HCT116 (cell line): ENCODE measurements around the gene MKRN3. TPM values are rescaled to one million over a fixed set of nuclear protein-coding genes. Genes with fewer than 3 reads are reported as not detected.
A peak's percentile ranks its signal among the peaks of the same experiment; 100 is the strongest.

Experiments used
- ATAC-seq: fragments of 200-7000 bp; cut with Tn5 transposase; 2 replicates; pipeline ENCODE4 v1.9.1; 2020; ENCODE audit warnings: mild to moderate bottlenecking, moderate library complexity
- BruUV-seq: library from RNA; stranded (reverse); fragments of 400-500 nt; replicated peaks from 2 replicates; lab custom pipeline; 2021; lab: Mats Ljungman, UMichigan
- CTCF ChIA-PET: fragments of 300-600 bp; sonication (Branson Sonifier 250); formaldehyde crosslinking; loops from one replicate; lab custom pipeline; 2021; ENCODE audit warnings: antibody characterized with exemption; lab: Charles Lee
- POLR2A ChIA-PET: fragments of 300-600, 350-600 bp; sonication (Branson Sonifier 250); formaldehyde crosslinking; loops from one replicate; lab custom pipeline; 2021; ENCODE audit warnings: antibody characterized with exemption; lab: Charles Lee
- RAD21 ChIA-PET, 2 experiments: fragments of 300-600 bp; sonication (Branson Sonifier 250); formaldehyde crosslinking; loops; one replicate each; lab custom pipeline; 2023; ENCODE audit warnings: low total read pairs in 2 of 2; ENCODE audit not compliant: uncharacterized antibody in 2 of 2, unreplicated experiment in 2 of 2, low non-redundant PET in 1 of 2; lab: Charles Lee
- DNase-seq: peaks from one replicate; pipeline ENCODE4 v3.0.0-alpha.2; 2010; ENCODE audit warnings: low read depth, low spot score
- H2AFZ ChIP-seq: fragments of 200-600 bp; shearing (Covaris generic), sonication (generic); 2 replicates; pipeline ENCODE4 v1.6.1; 2017; ENCODE audit warnings: low read depth, mixed run types, mixed read lengths, antibody characterized with exemption, low read length; ENCODE audit not compliant: poor library complexity, severe bottlenecking
- H3K27ac ChIP-seq: 2 replicates; pipeline ENCODE4 v1.5.1; 2012; ENCODE audit warnings: low read depth, low read length
- H3K27me3 ChIP-seq: fragments of 200-600 bp; sonication (generic); 2 replicates; pipeline ENCODE4 v1.6.1; 2016; ENCODE audit warnings: mixed run types, low read length, mixed read lengths; ENCODE audit not compliant: insufficient read depth
- H3K36me3 ChIP-seq, 2 experiments: fragments of 200-500 bp in 1 of 2; fragments of 200-600 bp in 1 of 2; sonication (Bioruptor generic) in 1 of 2; sonication (generic) in 1 of 2; 2 replicates each; pipeline versions ENCODE4 v1.5.1 to v1.6.1; 2014 to 2016; ENCODE audit warnings: low read length in 2 of 2, inconsistent platforms in 1 of 2, mixed read lengths in 1 of 2, mixed run types in 1 of 2; ENCODE audit not compliant: insufficient read depth in 2 of 2, control insufficient read depth in 1 of 2
- H3K4me1 ChIP-seq, 2 experiments: fragments of 200-600 bp in 1 of 2; sonication (generic) in 1 of 2; 2 replicates each; pipeline versions ENCODE4 v1.5.1 to v1.6.1; 2012 to 2017; ENCODE audit warnings: low read length in 2 of 2, inconsistent platforms in 1 of 2, mild to moderate bottlenecking in 1 of 2, mixed read lengths in 1 of 2, mixed run types in 1 of 2, moderate library complexity in 1 of 2; ENCODE audit not compliant: insufficient read depth in 2 of 2, control insufficient read depth in 1 of 2
- H3K4me2 ChIP-seq: fragments of 200-600 bp; sonication (generic); 2 replicates; pipeline ENCODE4 v1.6.1; 2017; ENCODE audit warnings: mixed run types, low read length, mixed read lengths
- H3K4me3 ChIP-seq, 2 experiments: fragments of 200-600 bp in 1 of 2; sonication (generic) in 1 of 2; replicated peaks in 1 of 2; 2 replicates each; pipeline ENCODE4 v1.5.1; 2011 to 2016; ENCODE audit warnings: low read length in 2 of 2, control low read depth in 1 of 2, low read depth in 1 of 2, mild to moderate bottlenecking in 1 of 2, mixed read lengths in 1 of 2, mixed run types in 1 of 2
- H3K79me2 ChIP-seq: fragments of 200-600 bp; sonication (generic); 2 replicates; pipeline ENCODE4 v1.6.1; 2017; ENCODE audit warnings: mild to moderate bottlenecking, mixed run types, low read length, moderate library complexity, mixed read lengths; ENCODE audit not compliant: insufficient read depth
- H3K9ac ChIP-seq: fragments of 200-600 bp; sonication (generic); 2 replicates; pipeline ENCODE4 v1.6.1; 2016; ENCODE audit warnings: low read length, mixed read lengths
- H3K9me2 ChIP-seq: fragments of 200-600 bp; sonication (generic), shearing (Covaris generic); 2 replicates; pipeline ENCODE4 v1.6.1; 2017; ENCODE audit warnings: mixed run types, mild to moderate bottlenecking, moderate library complexity; ENCODE audit not compliant: insufficient read depth
- H3K9me3 ChIP-seq, 2 experiments: fragments of 200-500 bp in 1 of 2; fragments of 200-600 bp in 1 of 2; sonication (Bioruptor generic) in 1 of 2; sonication (generic) in 1 of 2; 2 replicates each; pipeline ENCODE4 v1.6.1; 2014 to 2017; ENCODE audit warnings: low read length in 2 of 2, mixed read lengths in 2 of 2, inconsistent platforms in 1 of 2, low read depth in 1 of 2, mild to moderate bottlenecking in 1 of 2, mixed run types in 1 of 2, moderate library complexity in 1 of 2; ENCODE audit not compliant: control insufficient read depth in 1 of 2, insufficient read depth in 1 of 2
- H4K20me1 ChIP-seq: fragments of 200-600 bp; sonication (generic), shearing (Covaris generic); 2 replicates; pipeline ENCODE4 v1.6.1; 2017; ENCODE audit warnings: mixed run types, mild to moderate bottlenecking, moderate library complexity; ENCODE audit not compliant: insufficient read depth
- CEBPB ChIP-seq: IDR thresholded peaks from 2 replicates; pipeline ENCODE4 v1.6.1; 2012; ENCODE audit warnings: low read depth
- EZH2 ChIP-seq: fragments of 200-600 bp; sonication (generic); IDR thresholded peaks from 2 replicates; pipeline ENCODE4 v1.6.1; 2017; ENCODE audit warnings: antibody characterized with exemption, mixed run types
- FOSL1 ChIP-seq: IDR thresholded peaks from 2 replicates; pipeline ENCODE4 v1.6.1; 2012; ENCODE audit warnings: low read depth
- POLR2A ChIP-seq: IDR thresholded peaks from 2 replicates; pipeline ENCODE4 v1.7.0; 2011; ENCODE audit warnings: borderline replicate concordance; ENCODE audit not compliant: insufficient read depth, insufficient read length; ENCODE audit errors: extremely low read depth
- POLR2AphosphoS5 ChIP-seq: IDR thresholded peaks from 2 replicates; pipeline ENCODE4 v1.6.1; 2011; ENCODE audit warnings: mild to moderate bottlenecking, low read depth, low read length, moderate library complexity
- SIN3A ChIP-seq: IDR thresholded peaks from 2 replicates; pipeline ENCODE4 v1.6.1; 2012; ENCODE audit warnings: low read depth
- TCF7L2 ChIP-seq: IDR thresholded peaks from 2 replicates; pipeline ENCODE4 v1.7.0; 2011; ENCODE audit warnings: borderline replicate concordance, inconsistent platforms; ENCODE audit not compliant: insufficient read depth, insufficient read length; ENCODE audit errors: extremely low read depth
- ZFX ChIP-seq: fragments of 450-650 bp; IDR thresholded peaks from 2 replicates; pipeline ENCODE4 v1.6.1; 2017
- intact Hi-C: fragments of 100-400 bp; cut with micrococcal nuclease; formaldehyde crosslinking; loops from 2 replicates; pipeline ENCODE4 v1.10.0; 2022
- total RNA-seq: library from RNA; stranded (reverse); gene quantifications from one replicate; pipeline ENCODE4 v1.2.1, GENCODE V29; 2021; ENCODE audit not compliant: unreplicated experiment
- TF ChIP-seq, protein P1 (sequence below): IDR thresholded peaks from 2 replicates; pipeline ENCODE4 v1.6.1; 2012; ENCODE audit warnings: low read depth

MKRN3 gene
- total RNA-seq, 1 experiment from 2014 or later, result 10.1 TPM

DNA sequence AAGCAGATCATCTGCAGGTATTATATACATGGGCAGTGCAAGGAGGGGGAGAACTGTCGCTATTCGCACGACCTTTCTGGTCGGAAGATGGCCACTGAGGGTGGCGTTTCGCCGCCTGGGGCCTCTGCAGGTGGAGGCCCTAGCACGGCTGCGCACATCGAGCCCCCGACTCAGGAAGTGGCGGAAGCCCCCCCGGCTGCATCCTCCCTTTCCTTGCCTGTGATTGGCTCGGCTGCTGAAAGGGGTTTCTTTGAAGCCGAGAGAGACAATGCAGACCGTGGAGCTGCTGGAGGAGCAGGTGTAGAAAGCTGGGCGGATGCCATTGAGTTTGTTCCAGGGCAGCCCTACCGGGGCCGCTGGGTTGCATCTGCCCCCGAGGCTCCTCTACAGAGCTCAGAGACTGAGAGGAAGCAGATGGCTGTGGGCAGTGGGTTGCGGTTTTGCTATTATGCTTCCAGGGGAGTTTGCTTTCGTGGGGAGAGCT lies 639 bp downstream of the MKRN3 start:
- peaks cover 56% of the 10 kb centered on the region for H3K79me2 ChIP-seq
- H3K9me2 ChIP-seq, result no peaks in the 10 kb centered on the region
- H3K27ac ChIP-seq, result peak overlapping the region; percentile 98
- intact Hi-C loops, result no loop called here
- DNase-seq, result peak; percentile 29
- peak; percentile 68 for ATAC-seq
- RAD21 ChIA-PET, result no interaction called here
- POLR2A ChIA-PET, result interaction anchor here (0.7 kb wide), 1 partner anchor 9 kb away, joined by 3 read pairs; no protein-coding TSS in a partner anchor
- TF ChIP-seq ZFX (peak; percentile 77), EZH2 (no peak), POLR2AphosphoS5 (0 out of 2 replicates have a peak, but pooled peaks have one; percentile 4), TCF7L2 (peak; percentile 96), SIN3A (no peak), FOSL1 (no peak), CEBPB (no peak), POLR2A (peak; percentile 38)
- TF ChIP-seq, protein P1, sequence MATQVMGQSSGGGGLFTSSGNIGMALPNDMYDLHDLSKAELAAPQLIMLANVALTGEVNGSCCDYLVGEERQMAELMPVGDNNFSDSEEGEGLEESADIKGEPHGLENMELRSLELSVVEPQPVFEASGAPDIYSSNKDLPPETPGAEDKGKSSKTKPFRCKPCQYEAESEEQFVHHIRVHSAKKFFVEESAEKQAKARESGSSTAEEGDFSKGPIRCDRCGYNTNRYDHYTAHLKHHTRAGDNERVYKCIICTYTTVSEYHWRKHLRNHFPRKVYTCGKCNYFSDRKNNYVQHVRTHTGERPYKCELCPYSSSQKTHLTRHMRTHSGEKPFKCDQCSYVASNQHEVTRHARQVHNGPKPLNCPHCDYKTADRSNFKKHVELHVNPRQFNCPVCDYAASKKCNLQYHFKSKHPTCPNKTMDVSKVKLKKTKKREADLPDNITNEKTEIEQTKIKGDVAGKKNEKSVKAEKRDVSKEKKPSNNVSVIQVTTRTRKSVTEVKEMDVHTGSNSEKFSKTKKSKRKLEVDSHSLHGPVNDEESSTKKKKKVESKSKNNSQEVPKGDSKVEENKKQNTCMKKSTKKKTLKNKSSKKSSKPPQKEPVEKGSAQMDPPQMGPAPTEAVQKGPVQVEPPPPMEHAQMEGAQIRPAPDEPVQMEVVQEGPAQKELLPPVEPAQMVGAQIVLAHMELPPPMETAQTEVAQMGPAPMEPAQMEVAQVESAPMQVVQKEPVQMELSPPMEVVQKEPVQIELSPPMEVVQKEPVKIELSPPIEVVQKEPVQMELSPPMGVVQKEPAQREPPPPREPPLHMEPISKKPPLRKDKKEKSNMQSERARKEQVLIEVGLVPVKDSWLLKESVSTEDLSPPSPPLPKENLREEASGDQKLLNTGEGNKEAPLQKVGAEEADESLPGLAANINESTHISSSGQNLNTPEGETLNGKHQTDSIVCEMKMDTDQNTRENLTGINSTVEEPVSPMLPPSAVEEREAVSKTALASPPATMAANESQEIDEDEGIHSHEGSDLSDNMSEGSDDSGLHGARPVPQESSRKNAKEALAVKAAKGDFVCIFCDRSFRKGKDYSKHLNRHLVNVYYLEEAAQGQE, result no peak
- no peaks in the 10 kb centered on the region for H3K27me3 ChIP-seq
- no TSS peak for BruUV-seq
- no peaks in the 10 kb centered on the region for H4K20me1 ChIP-seq
- no peak overlapping the region for H2AFZ ChIP-seq
- H3K9me3 ChIP-seq, result no peaks in the 10 kb centered on the region
- peaks cover 4 to 12% of the 10 kb centered on the region in 2 experiments; a peak in 3 of 4 replicates for H3K36me3 ChIP-seq
- H3K4me1 ChIP-seq, result peaks cover 15 to 28% of the 10 kb centered on the region in 2 experiments
- CTCF ChIA-PET, result interaction anchor here (0.9 kb wide), 1 partner anchor 8 kb away, joined by 3 read pairs; no protein-coding TSS in a partner anchor
- peak overlapping the region; percentile 83 for H3K4me2 ChIP-seq
- peak overlapping the region; percentile 98 for H3K9ac ChIP-seq
- peak overlapping the region; percentile 85 to 99 for H3K4me3 ChIP-seq
